Spleen (tissue), 11 donors: ENCODE measurements around the gene ALDH1A1. TPM values are rescaled to one million over a fixed set of nuclear protein-coding genes. Genes with fewer than 3 reads are reported as not detected.

Source experiments
- DNase-seq: peaks from one replicate; pipeline ENCODE4 v3.0.0-alpha.2; 2020
- H3K27ac ChIP-seq, 8 donors: fragments of 200-600 bp; sonication (generic) in 7 of 8; 1 replicate in 4 of 8; 2 replicates in 4 of 8; pipeline versions ENCODE4 v1.5.0 to v1.8.0; 2016 to 2021; ENCODE audit warnings: inconsistent platforms in 4 of 8, mild to moderate bottlenecking in 4 of 8, moderate library complexity in 1 of 8
- H3K27me3 ChIP-seq, 7 donors: fragments of 200-600 bp; sonication (generic) in 6 of 7; replicated peaks in 1 of 7; 1 replicate in 4 of 7; 2 replicates in 3 of 7; pipeline versions ENCODE4 v1.5.0 to v1.8.0; 2016 to 2021; ENCODE audit warnings: inconsistent platforms in 3 of 7, mild to moderate bottlenecking in 1 of 7
- H3K36me3 ChIP-seq, 6 donors: fragments of 200-600 bp; sonication (generic) in 5 of 6; 1 replicate in 4 of 6; 2 replicates in 2 of 6; pipeline versions ENCODE4 v1.5.0 to v1.8.0; 2016 to 2021; ENCODE audit warnings: inconsistent platforms in 2 of 6
- H3K4me1 ChIP-seq, 6 donors: fragments of 200-600 bp; sonication (generic) in 5 of 6; 1 replicate in 3 of 6; 2 replicates in 3 of 6; pipeline versions ENCODE4 v1.5.0 to v1.8.0; 2016 to 2021; ENCODE audit warnings: inconsistent platforms in 3 of 6
- H3K4me3 ChIP-seq, 8 donors: fragments of 200-600 bp; sonication (generic) in 7 of 8; 1 replicate in 4 of 8; 2 replicates in 4 of 8; pipeline versions ENCODE4 v1.5.0 to v1.8.0; 2016 to 2021; ENCODE audit warnings: inconsistent platforms in 4 of 8, mild to moderate bottlenecking in 4 of 8, moderate library complexity in 2 of 8
- H3K9me3 ChIP-seq, 8 donors: fragments of 200-600 bp; sonication (generic) in 7 of 8; 1 replicate in 4 of 8; 2 replicates in 4 of 8; pipeline versions ENCODE4 v1.5.0 to v1.8.0; 2016 to 2021; ENCODE audit warnings: inconsistent platforms in 4 of 8
- CTCF ChIP-seq, 11 experiments: fragments of 200-600 bp in 7 of 11; fragments of 450-650 bp in 4 of 11; sonication (generic) in 4 of 11; IDR thresholded peaks in 8 of 11; conservative IDR thresholded peaks in 3 of 11; 1 replicate in 7 of 11; 2 replicates in 4 of 11; pipeline versions ENCODE4 v1.4.0 to v1.8.0; 2016 to 2021; ENCODE audit warnings: antibody characterized with exemption in 11 of 11, inconsistent platforms in 4 of 11, mild to moderate bottlenecking in 1 of 11
- POLR2A ChIP-seq, 3 donors: fragments of 450-650 bp; IDR thresholded peaks; one replicate each; pipeline ENCODE4 v1.5.1; 2017; ENCODE audit warnings: antibody characterized with exemption in 3 of 3, mild to moderate bottlenecking in 1 of 3
- POLR2AphosphoS5 ChIP-seq, 3 donors: sonication (generic); formaldehyde crosslinking; IDR thresholded peaks; one replicate each; pipeline ENCODE4 v1.5.1; 2017; ENCODE audit warnings: antibody characterized with exemption in 3 of 3
- WGBS, 5 donors: extraction: QIAGEN DNeasy Blood & Tissue Kit in 3 of 5; methylation state at CpG; one replicate each; pipeline versions ENCODE4 v1.1.5 to v1.1.7; 2013 to 2018; 5-methylcytosine and 5-hydroxymethylcytosine counted together
- intact Hi-C: fragments of 100-400 bp; cut with DNase I; formaldehyde crosslinking; loops from one replicate; pipeline ENCODE4 v1.15.0; 2023; ENCODE audit warnings: low total_unique reads
- polyA plus RNA-seq, 3 donors: library from polyadenylated mRNA; stranded (reverse); fragments of 200-250 nt; gene quantifications; one replicate each; pipeline ENCODE4 v1.2.1, GENCODE V29; 2013
- total RNA-seq, 7 donors: library from RNA; depleted of rRNA in 3 of 7; stranded (reverse); fragments of >200 nt in 3 of 7; fragmentation: NEBNext Ultra II Directional in 4 of 7; extraction: Animal tissue kit (Norgen Biotek cat#: 25700) in 4 of 7; gene quantifications; one replicate each; pipeline versions ENCODE4 v1.1.0 to v1.2.1, GENCODE V29; 2016 to 2021
- donor health status: healthy with polysubstance abuse.
- donor health status: DM: no; HTN: no; CAD: no; lungs with moderate emphysema.
- donor health status: DM: no; HTN: no; CAD: no.
- donor health status: Bipolar disorder and iron deficiency.
- donor health status: healthy.
- donor health status: DM: no; HTN: no; CAD: no.
- donor health status: DM: yes; HTN: yes; CAD: no.

The ALDH1A1 gene
- total and polyA plus RNA-seq, 10 donors, result 19.1 to 129 (median 64.4) TPM

GRCh38 chr9:72893437-72893836 is 59.4 kb downstream of the ALDH1A1 start:
- no peaks in the 10 kb centered on the region for H3K36me3 ChIP-seq
- no peak for DNase-seq
- H3K27me3 ChIP-seq, result no peaks in the 10 kb centered on the region
- H3K4me3 ChIP-seq, result no peak overlapping the region
- no peaks in the 10 kb centered on the region for H3K9me3 ChIP-seq
- intact Hi-C loops, result no loop called here
- TF ChIP-seq POLR2AphosphoS5 (IDR thresholded peaks at IDR 0.05), result no peak
- no peak for TF ChIP-seq POLR2A (IDR thresholded peaks at IDR 0.05)
- TF ChIP-seq CTCF (IDR thresholded peaks at IDR 0.05 in 8 of 11, conservative IDR thresholded peaks at IDR 0.05 in 3 of 11), result no peak
- no peaks in the 10 kb centered on the region for H3K4me1 ChIP-seq
- 73 to 93% (median 79%) methylated on average over 1 of the region's 1 CpG for WGBS, 5 donors
- no peak overlapping the region for H3K27ac ChIP-seq

GRCh38 chr9:72891043-72891442 is 61.8 kb downstream of the ALDH1A1 start:
- H3K9me3 ChIP-seq, result peaks cover 0 to 6% (median 0%) of the 10 kb centered on the region in 8 donors
- TF ChIP-seq CTCF (IDR thresholded peaks at IDR 0.05 in 8 of 11, conservative IDR thresholded peaks at IDR 0.05 in 3 of 11) (no peak), POLR2A (IDR thresholded peaks at IDR 0.05) (no peak), POLR2AphosphoS5 (IDR thresholded peaks at IDR 0.05) (no peak)

GRCh38 chr9:72888943-72889342 is 63.9 kb downstream of the ALDH1A1 start:
- no peak for DNase-seq
- no peak overlapping the region for H3K4me3 ChIP-seq
- no peaks in the 10 kb centered on the region for H3K4me1 ChIP-seq
- intact Hi-C loops, result no loop called here
- H3K36me3 ChIP-seq, result no peaks in the 10 kb centered on the region
- H3K9me3 ChIP-seq, result peaks cover 0 to 6% (median 0%) of the 10 kb centered on the region in 8 donors
- 82 to 95% (median 93%) methylated on average over 2 of the region's 2 CpGs for WGBS, 5 donors
- TF ChIP-seq POLR2AphosphoS5 (IDR thresholded peaks at IDR 0.05), result no peak
- no peak for TF ChIP-seq POLR2A (IDR thresholded peaks at IDR 0.05)
- no peak for TF ChIP-seq CTCF (IDR thresholded peaks at IDR 0.05 in 8 of 11, conservative IDR thresholded peaks at IDR 0.05 in 3 of 11)
- H3K27me3 ChIP-seq, result no peaks in the 10 kb centered on the region
- H3K27ac ChIP-seq, result no peak overlapping the region

More at GRCh38 chr9:72891043-72891442, 61.8 kb downstream of the ALDH1A1 start:
- Histone ChIP-seq H3K4me1 (no peaks in the 10 kb centered on the region), H3K27ac (no peak overlapping the region), H3K27me3 (no peaks in the 10 kb centered on the region), H3K36me3 (no peaks in the 10 kb centered on the region), H3K4me3 (no peak overlapping the region)
- intact Hi-C loops, result no loop called here
- DNase-seq, result no peak
- 61 to 84% (median 65%) methylated on average over 2 of the region's 2 CpGs for WGBS, 5 donors

- DNase-seq, result no peak
- H3K36me3 ChIP-seq, result no peaks in the 10 kb centered on the region
- H3K4me1 ChIP-seq, result no peaks in the 10 kb centered on the region
- H3K9me3 ChIP-seq, result peaks cover 0 to 6% (median 0%) of the 10 kb centered on the region in 8 donors
- H3K27me3 ChIP-seq, result no peaks in the 10 kb centered on the region
- intact Hi-C loops, result no loop called here
- TF ChIP-seq POLR2AphosphoS5 (IDR thresholded peaks at IDR 0.05), result no peak
- no peak for TF ChIP-seq CTCF (IDR thresholded peaks at IDR 0.05 in 8 of 11, conservative IDR thresholded peaks at IDR 0.05 in 3 of 11)
- no peak for TF ChIP-seq POLR2A (IDR thresholded peaks at IDR 0.05)
- no peak overlapping the region for H3K27ac ChIP-seq
- WGBS, 5 donors, result 76 to 89% (median 82%) methylated on average over 2 of the region's 2 CpGs
- H3K4me3 ChIP-seq, result no peak overlapping the region
These were observed 64.8 kb downstream of the ALDH1A1 start for GRCh38 chr9:72888067-72888466.
